Liver (tissue), 9 donors: Measurements from ENCODE around the gene PNPLA2. TPM values are rescaled to one million over a fixed set of nuclear protein-coding genes. Genes with fewer than 3 reads are reported as not detected.

Experiments used
- DNase-seq: peaks from one replicate; pipeline ENCODE4 v3.0.0-alpha.2; 2017; ENCODE audit warnings: low spot score
- H3K27ac ChIP-seq, 2 donors: one replicate each; pipeline ENCODE4 v1.7.0; 2013; ENCODE audit warnings: inconsistent platforms in 2 of 2, low read length in 2 of 2, control low read depth in 1 of 2, low read depth in 1 of 2, mild to moderate bottlenecking in 1 of 2
- H3K27me3 ChIP-seq, 4 donors: one replicate each; pipeline versions ENCODE4 v1.6.1 to v1.7.0; 2013; ENCODE audit warnings: low read length in 3 of 4, inconsistent platforms in 1 of 4, mild to moderate bottlenecking in 1 of 4, moderate library complexity in 1 of 4; ENCODE audit not compliant: control insufficient read depth in 4 of 4, insufficient read depth in 4 of 4
- H3K36me3 ChIP-seq, 4 donors: one replicate each; pipeline versions ENCODE4 v1.6.1 to v1.7.0; 2013; ENCODE audit warnings: low read length in 3 of 4, mild to moderate bottlenecking in 3 of 4, low read depth in 1 of 4, moderate library complexity in 1 of 4; ENCODE audit not compliant: control insufficient read depth in 4 of 4, insufficient read depth in 3 of 4
- H3K4me1 ChIP-seq, 4 donors: one replicate each; pipeline versions ENCODE4 v1.6.1 to v1.7.0; 2013; ENCODE audit warnings: low read length in 3 of 4, mild to moderate bottlenecking in 3 of 4, moderate library complexity in 1 of 4; ENCODE audit not compliant: control insufficient read depth in 4 of 4, insufficient read depth in 4 of 4
- H3K4me3 ChIP-seq, 3 donors: one replicate each; pipeline versions ENCODE4 v1.6.1 to v1.7.0; 2013; ENCODE audit warnings: low read length in 3 of 3, control low read depth in 1 of 3, low read depth in 1 of 3, mild to moderate bottlenecking in 1 of 3
- H3K9ac ChIP-seq, 2 donors: one replicate each; pipeline ENCODE4 v1.7.0; 2013; ENCODE audit warnings: low read length in 2 of 2, mild to moderate bottlenecking in 2 of 2, moderate library complexity in 2 of 2, control low read depth in 1 of 2, low read depth in 1 of 2
- H3K9me3 ChIP-seq, 4 donors: one replicate each; pipeline versions ENCODE4 v1.6.1 to v1.7.0; 2013; ENCODE audit warnings: low read length in 3 of 4; ENCODE audit not compliant: control insufficient read depth in 4 of 4
- CTCF ChIP-seq: fragments of 150-350 bp; IDR thresholded peaks from 2 replicates; pipeline ENCODE4 v1.5.1; 2017; ENCODE audit warnings: improper control_type of control experiment, low read depth, low read length; ENCODE audit not compliant: missing input control
- EGR1 ChIP-seq, 2 donors: IDR thresholded peaks; 2 replicates each; pipeline ENCODE4 v1.6.1; 2016 to 2018; ENCODE audit warnings: antibody characterized with exemption in 2 of 2, low read depth in 2 of 2
- FOXA1 ChIP-seq: IDR thresholded peaks from 2 replicates; pipeline ENCODE4 v1.6.1; 2016; ENCODE audit warnings: antibody characterized with exemption
- FOXA2 ChIP-seq: IDR thresholded peaks from 2 replicates; pipeline ENCODE4 v1.6.1; 2016; ENCODE audit warnings: antibody characterized with exemption
- GABPA ChIP-seq, 2 donors: IDR thresholded peaks in 1 of 2; conservative IDR thresholded peaks in 1 of 2; 2 replicates each; pipeline ENCODE4 v1.6.1; 2016; ENCODE audit warnings: antibody characterized with exemption in 2 of 2, mild to moderate bottlenecking in 1 of 2, moderate library complexity in 1 of 2
- HNF4A ChIP-seq, 2 donors: conservative IDR thresholded peaks; 2 replicates each; pipeline ENCODE4 v1.6.1; 2016; ENCODE audit warnings: antibody characterized with exemption in 2 of 2, mild to moderate bottlenecking in 2 of 2
- HNF4G ChIP-seq: IDR thresholded peaks from 2 replicates; pipeline ENCODE4 v1.6.1; 2016; ENCODE audit warnings: antibody characterized with exemption
- JUND ChIP-seq, 2 donors: IDR thresholded peaks; 2 replicates each; pipeline ENCODE4 v1.6.1; 2016; ENCODE audit warnings: antibody characterized with exemption in 2 of 2
- MAX ChIP-seq: IDR thresholded peaks from 2 replicates; pipeline ENCODE4 v1.6.1; 2016; ENCODE audit warnings: antibody characterized with exemption
- NR2F2 ChIP-seq: IDR thresholded peaks from 2 replicates; pipeline ENCODE4 v1.6.1; 2016; ENCODE audit warnings: antibody characterized with exemption
- RAD21 ChIP-seq, 2 donors: IDR thresholded peaks; 2 replicates each; pipeline ENCODE4 v1.6.1; 2016; ENCODE audit warnings: antibody characterized with exemption in 2 of 2, mild to moderate bottlenecking in 2 of 2
- REST ChIP-seq: IDR thresholded peaks from 2 replicates; pipeline ENCODE4 v1.6.1; 2016; ENCODE audit warnings: antibody characterized with exemption, mild to moderate bottlenecking
- RXRA ChIP-seq, 2 donors: IDR thresholded peaks; 2 replicates each; pipeline ENCODE4 v1.6.1; 2017 to 2018; ENCODE audit warnings: antibody characterized with exemption in 2 of 2, mild to moderate bottlenecking in 1 of 2
- SP1 ChIP-seq: IDR thresholded peaks from 2 replicates; pipeline ENCODE4 v1.6.1; 2018; ENCODE audit warnings: antibody characterized with exemption, mild to moderate bottlenecking
- TAF1 ChIP-seq: conservative IDR thresholded peaks from 2 replicates; pipeline ENCODE4 v1.6.1; 2016; ENCODE audit warnings: antibody characterized with exemption, mild to moderate bottlenecking
- YY1 ChIP-seq: IDR thresholded peaks from 2 replicates; pipeline ENCODE4 v1.6.1; 2016; ENCODE audit warnings: antibody characterized with exemption, mild to moderate bottlenecking
- ZBTB33 ChIP-seq: IDR thresholded peaks from 2 replicates; pipeline ENCODE4 v1.6.1; 2016; ENCODE audit warnings: antibody characterized with exemption
- WGBS: extraction: QIAGEN DNeasy Blood & Tissue Kit; methylation state at CpG from one replicate; pipeline ENCODE4 v1.1.7; 2013; 5-methylcytosine and 5-hydroxymethylcytosine counted together
- polyA plus RNA-seq, 2 donors: library from polyadenylated mRNA; stranded (reverse) in 1 of 2; unstranded in 1 of 2; fragments of 200-250 nt in 1 of 2; fragments of >200 nt in 1 of 2; fragmentation: Nextera tagmentation in 1 of 2; extraction: Ambion mirVana in 1 of 2; gene quantifications; one replicate each; pipeline versions ENCODE4 v1.2.1 to v1.2.3, GENCODE V29; 2013 to 2015
- total RNA-seq, 2 donors: library from RNA; depleted of rRNA; stranded (reverse); fragments of >200 nt; gene quantifications; one replicate each; pipeline ENCODE4 v1.2.3, GENCODE V29; 2014
- donor health status: healthy.
- donor health status: healthy.
- donor health status: healthy.
- donor health status: healthy.
- donor health status: healthy.

Gene PNPLA2
- total and polyA plus RNA-seq, 4 donors: 13.7 to 58.9 (median 27.2) TPM

GRCh38 chr11:833114-833791, 14.5 kb downstream of the PNPLA2 start:
- peaks cover 0 to 13% (median 8%) of the 10 kb centered on the region in 4 donors for H3K36me3 ChIP-seq
- DNase-seq: peak; percentile 65
- peak overlapping the region; percentile 90 to 99 for H3K27ac ChIP-seq
- peak overlapping the region; percentile 28 to 85 (median 57) for H3K4me3 ChIP-seq
- H3K9ac ChIP-seq: peak overlapping the region in 1 of 2 donors; percentile 32
- 1% methylated on average over 55 of the region's 55 CpGs for WGBS
- H3K9me3 ChIP-seq: no peaks in the 10 kb centered on the region
- H3K4me1 ChIP-seq: peaks cover 44 to 77% (median 57%) of the 10 kb centered on the region in 4 donors
- no peak for TF ChIP-seq ZBTB33
- TF ChIP-seq REST: no peak
- TF ChIP-seq RAD21 (IDR thresholded peaks at IDR 0.05): no peak
- no peak for TF ChIP-seq MAX
- no peak for TF ChIP-seq NR2F2
- TF ChIP-seq YY1: no peak
- TF ChIP-seq FOXA2: no peak
- TF ChIP-seq TAF1: no peak
- TF ChIP-seq GABPA (IDR thresholded peaks at IDR 0.05 in 1 of 2, conservative IDR thresholded peaks at IDR 0.05 in 1 of 2): no peak
- no peak for TF ChIP-seq SP1
- TF ChIP-seq EGR1 (IDR thresholded peaks at IDR 0.05; ENCODE audit: low read depth in 2 of 2): no peak
- TF ChIP-seq JUND (IDR thresholded peaks at IDR 0.05): no peak
- no peak for TF ChIP-seq FOXA1
- TF ChIP-seq HNF4G: no peak
- no peak for TF ChIP-seq RXRA (IDR thresholded peaks at IDR 0.05)
- no peak for TF ChIP-seq HNF4A (conservative IDR thresholded peaks at IDR 0.05)
- no peak for TF ChIP-seq CTCF
- H3K27me3 ChIP-seq: no peaks in the 10 kb centered on the region
